Large intestine (tissue), 3 donors: ENCODE data around the gene NUP93. TPM values are rescaled to one million over a fixed set of nuclear protein-coding genes. Genes with fewer than 3 reads are reported as not detected.
A peak's percentile ranks its signal among the peaks of the same experiment; 100 is the strongest.

Experiments used
- DNase-seq, 2 donors: peaks; one replicate each; pipeline versions ENCODE4 v3.0.0 to v3.0.0-alpha.2; 2013
- H3K27ac ChIP-seq: one replicate; pipeline ENCODE4 v1.5.1; 2013; ENCODE audit warnings: low read length
- H3K27me3 ChIP-seq: 2 replicates; pipeline ENCODE4 v1.6.1; 2013; ENCODE audit warnings: low read length; ENCODE audit not compliant: control insufficient read depth, insufficient read depth
- H3K36me3 ChIP-seq: 2 replicates; pipeline ENCODE4 v1.6.1; 2013; ENCODE audit warnings: low read length; ENCODE audit not compliant: control insufficient read depth, insufficient read depth
- H3K4me1 ChIP-seq: one replicate; pipeline ENCODE4 v1.6.1; 2013; ENCODE audit warnings: low read length; ENCODE audit not compliant: control insufficient read depth, insufficient read depth
- H3K4me3 ChIP-seq: one replicate; pipeline ENCODE4 v1.5.1; 2013; ENCODE audit warnings: low read length
- H3K9me3 ChIP-seq: one replicate; pipeline ENCODE4 v1.6.1; 2013; ENCODE audit warnings: mild to moderate bottlenecking, low read depth, low read length, moderate library complexity; ENCODE audit not compliant: control insufficient read depth
- WGBS: methylation state at CpG from one replicate; pipeline ENCODE4 v1.1.5; 2013; ENCODE audit warnings: low lambda C conversion rate; ENCODE audit not compliant: insufficient coverage; 5-methylcytosine and 5-hydroxymethylcytosine counted together
- polyA plus RNA-seq: library from polyadenylated mRNA; unstranded; fragments of 120-200 nt; gene quantifications from one replicate; pipeline ENCODE4 v1.2.1, GENCODE V29; 2013

NUP93 gene
- polyA plus RNA-seq, 1 donor: 40.4 TPM

DNA sequence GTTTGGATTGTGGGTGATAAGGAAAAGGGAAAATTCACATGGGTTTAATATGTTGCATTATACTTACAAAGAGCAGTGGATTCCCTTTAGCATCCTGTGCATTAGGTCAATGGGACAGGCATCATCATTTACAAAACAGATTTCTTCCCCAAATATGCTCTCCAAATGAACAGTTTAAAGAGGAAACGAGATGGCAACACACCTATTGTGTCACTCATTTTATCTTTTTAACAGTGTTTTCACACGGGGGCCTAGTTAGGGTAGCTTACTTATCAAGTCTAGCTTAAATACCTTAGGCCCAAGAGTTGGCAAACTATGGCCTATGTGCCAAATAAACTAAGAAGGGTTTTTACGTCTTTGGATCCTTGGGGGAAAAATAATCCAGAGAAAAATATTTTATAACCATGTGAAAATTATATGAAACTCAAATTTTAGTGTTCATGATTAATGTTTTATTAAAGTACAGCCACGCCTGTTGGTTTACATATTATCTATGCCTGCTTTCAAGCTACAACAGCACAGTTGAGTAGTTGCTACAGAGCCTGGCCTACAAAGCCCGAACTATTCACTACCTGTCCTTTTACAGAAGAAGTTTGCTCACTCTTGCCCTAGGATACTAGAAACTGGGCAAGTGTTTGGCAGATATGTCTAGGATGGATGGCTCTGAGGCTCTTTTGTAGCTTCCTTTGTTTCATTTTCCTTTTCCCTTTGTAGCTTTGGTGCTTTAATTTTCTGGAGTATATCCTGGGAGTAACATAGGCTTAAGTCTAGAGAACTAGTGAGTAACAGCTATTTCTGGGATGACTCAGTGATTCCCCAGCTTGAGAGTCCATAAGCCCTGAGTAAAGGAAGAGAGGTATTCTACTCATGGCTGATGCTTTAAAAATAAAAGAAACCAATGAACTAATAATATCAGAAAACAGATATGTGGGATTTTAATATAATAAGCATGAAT, 12.4 kb downstream of the NUP93 start:
- Histone ChIP-seq H3K9me3 (no peaks in the 10 kb centered on the region), H3K4me3 (no peak overlapping the region), H3K27me3 (no peaks in the 10 kb centered on the region), H3K36me3 (no peaks in the 10 kb centered on the region), H3K27ac (no peak overlapping the region), H3K4me1 (peaks cover 8% of the 10 kb centered on the region)
- peak in 1 of 2 donors; percentile 27 for DNase-seq
- 36% methylated on average over 2 of the region's 5 CpGs for WGBS

DNA sequence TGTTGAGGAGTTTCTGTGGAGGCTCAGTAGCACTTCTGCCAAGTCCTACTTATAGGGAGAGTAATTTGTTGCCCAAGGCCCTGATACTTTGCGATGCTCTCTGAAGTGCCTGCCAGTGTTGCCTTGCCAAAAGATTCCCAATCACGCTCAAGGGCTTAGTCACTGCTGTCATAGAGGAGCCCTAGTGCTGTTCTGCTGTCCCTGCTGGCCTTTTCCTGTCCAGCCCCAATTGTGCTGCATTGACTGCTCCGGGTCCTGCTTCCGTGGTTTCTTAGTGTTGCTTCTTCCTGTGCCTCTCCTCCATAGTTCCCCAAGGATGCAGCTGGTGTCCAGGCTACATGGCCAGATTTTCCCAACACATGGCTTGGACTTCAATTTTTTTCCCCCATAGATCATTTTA, 13.9 kb downstream of the NUP93 start:
- Histone ChIP-seq H3K27ac (no peak overlapping the region), H3K27me3 (no peaks in the 10 kb centered on the region), H3K4me1 (peaks cover 8% of the 10 kb centered on the region), H3K36me3 (peaks cover 2% of the 10 kb centered on the region), H3K4me3 (no peak overlapping the region), H3K9me3 (no peaks in the 10 kb centered on the region)
- 93% methylated on average over 2 of the region's 4 CpGs for WGBS
- DNase-seq: no peak

DNA sequence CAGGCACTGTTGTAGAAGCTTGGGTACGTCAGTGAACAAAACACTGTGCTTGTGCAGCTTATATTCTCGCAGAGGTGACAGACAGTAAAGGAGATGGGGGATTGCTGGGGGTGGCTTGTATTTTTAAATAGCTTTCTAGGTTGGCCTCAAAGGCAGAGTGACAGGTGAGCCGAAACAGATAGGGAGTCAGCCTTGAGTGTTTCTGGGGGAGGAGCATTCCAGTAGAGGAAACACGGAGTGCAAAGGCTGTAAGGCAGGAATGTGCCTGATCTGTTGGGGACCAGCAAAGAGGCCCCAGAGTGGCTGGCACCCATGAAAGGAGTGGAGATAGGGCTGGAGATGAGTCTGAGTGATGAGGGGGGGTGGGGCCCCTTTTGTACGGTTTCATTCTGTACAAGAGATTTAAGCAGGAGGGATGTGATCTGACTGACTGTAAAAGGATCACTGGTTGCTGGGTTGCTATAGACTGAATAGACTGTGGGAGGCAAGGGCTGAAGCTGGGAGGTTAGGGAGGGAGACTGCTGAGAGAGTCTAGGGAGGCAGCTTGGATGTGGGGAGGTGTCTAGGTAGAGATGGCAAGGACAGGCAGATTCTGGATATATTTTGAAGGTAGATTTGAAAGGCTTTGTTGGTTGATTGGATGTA, 15.2 kb downstream of the NUP93 start:
- H3K27me3 ChIP-seq: no peaks in the 10 kb centered on the region
- WGBS: no CpG with 5 or more reads among the region's 5 CpGs
- peaks cover 8% of the 10 kb centered on the region for H3K4me1 ChIP-seq
- no peak overlapping the region for H3K4me3 ChIP-seq
- H3K9me3 ChIP-seq: no peaks in the 10 kb centered on the region
- H3K36me3 ChIP-seq: peaks cover 7% of the 10 kb centered on the region
- peak in 1 of 2 donors; percentile 37 for DNase-seq
- no peak overlapping the region for H3K27ac ChIP-seq

DNA sequence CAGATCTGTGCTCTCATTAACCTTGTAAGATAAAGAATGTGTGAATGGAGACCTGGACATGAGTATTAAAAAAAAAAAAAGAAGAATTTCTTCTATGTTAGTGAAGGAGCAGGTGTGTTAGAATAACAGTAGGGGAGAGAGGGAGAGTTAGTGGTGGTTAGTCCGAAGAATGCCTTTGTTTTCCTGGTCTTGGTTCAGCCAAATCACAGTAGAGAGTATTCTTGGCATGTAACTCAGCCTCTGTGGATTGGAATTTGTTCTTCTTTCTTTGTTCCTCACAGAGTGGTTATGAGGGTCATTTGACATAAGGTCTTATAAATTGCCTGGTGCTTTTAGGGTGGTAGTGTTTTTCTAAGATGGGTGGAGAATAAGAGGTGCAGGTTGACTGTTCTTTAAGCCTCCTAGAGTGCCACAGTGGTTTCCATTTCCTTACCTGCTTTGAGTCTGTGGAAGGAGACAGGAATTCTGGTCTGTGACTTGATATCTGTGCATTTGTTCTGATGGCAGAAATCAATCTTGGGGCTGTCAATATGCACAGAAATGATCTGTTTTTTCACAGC, 17.6 kb downstream of the NUP93 start:
- Histone ChIP-seq H3K4me3 (no peak overlapping the region), H3K27me3 (no peaks in the 10 kb centered on the region), H3K27ac (no peak overlapping the region), H3K36me3 (peaks cover 7% of the 10 kb centered on the region), H3K4me1 (peaks cover 5% of the 10 kb centered on the region), H3K9me3 (no peaks in the 10 kb centered on the region)
- WGBS: no CpG with 5 or more reads among the region's 1 CpG
- DNase-seq: no peak

DNA sequence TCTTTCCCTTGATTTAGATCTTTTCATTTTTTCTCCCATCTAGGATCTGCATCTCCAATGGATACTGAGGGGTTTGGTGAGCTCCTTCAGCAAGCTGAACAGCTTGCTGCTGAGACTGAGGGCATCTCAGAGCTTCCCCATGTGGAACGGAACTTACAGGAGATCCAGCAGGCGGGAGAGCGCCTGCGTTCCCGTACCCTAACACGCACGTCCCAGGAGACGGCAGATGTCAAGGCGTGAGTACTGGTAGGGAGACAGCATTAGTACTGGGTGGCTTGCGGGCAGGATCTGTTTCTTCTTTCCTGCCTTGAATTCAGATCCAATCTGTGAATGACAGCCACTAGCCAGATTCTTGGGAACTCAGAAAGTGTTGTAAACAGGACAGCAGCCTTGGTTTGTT, 18.3 kb downstream of the NUP93 start:
- H3K9me3 ChIP-seq: no peaks in the 10 kb centered on the region
- H3K4me3 ChIP-seq: no peak overlapping the region
- H3K4me1 ChIP-seq: peaks cover 3% of the 10 kb centered on the region
- no peak overlapping the region for H3K27ac ChIP-seq
- no peak for DNase-seq
- H3K36me3 ChIP-seq: peaks cover 7% of the 10 kb centered on the region
- WGBS: no CpG with 5 or more reads among the region's 10 CpGs
- H3K27me3 ChIP-seq: no peaks in the 10 kb centered on the region

DNA sequence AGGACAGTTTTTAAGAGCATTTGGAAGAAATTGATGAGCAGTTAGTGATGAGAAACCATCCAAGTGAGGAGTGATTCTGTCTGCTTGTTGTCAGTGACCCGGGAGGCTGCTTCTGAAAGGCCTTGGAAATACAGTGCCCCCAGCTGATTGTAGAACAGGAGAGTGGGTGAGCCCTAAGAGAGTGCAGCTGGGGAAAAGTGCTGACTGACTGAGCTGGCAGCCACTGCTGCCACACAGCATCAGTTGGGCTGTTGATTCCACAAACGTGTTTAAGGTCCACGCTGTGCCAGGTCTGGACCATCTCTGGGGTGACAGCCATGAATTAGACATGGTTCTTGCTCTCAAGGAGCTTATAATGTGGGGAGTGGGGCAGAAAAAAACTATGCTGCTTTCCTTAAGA, 18.9 kb downstream of the NUP93 start:
- no peaks in the 10 kb centered on the region for H3K9me3 ChIP-seq
- no peak overlapping the region for H3K27ac ChIP-seq
- H3K4me3 ChIP-seq: no peak overlapping the region
- H3K36me3 ChIP-seq: peaks cover 7% of the 10 kb centered on the region
- no peaks in the 10 kb centered on the region for H3K27me3 ChIP-seq
- H3K4me1 ChIP-seq: peaks cover 3% of the 10 kb centered on the region
- no peak for DNase-seq
- WGBS: no CpG with 5 or more reads among the region's 3 CpGs

DNA sequence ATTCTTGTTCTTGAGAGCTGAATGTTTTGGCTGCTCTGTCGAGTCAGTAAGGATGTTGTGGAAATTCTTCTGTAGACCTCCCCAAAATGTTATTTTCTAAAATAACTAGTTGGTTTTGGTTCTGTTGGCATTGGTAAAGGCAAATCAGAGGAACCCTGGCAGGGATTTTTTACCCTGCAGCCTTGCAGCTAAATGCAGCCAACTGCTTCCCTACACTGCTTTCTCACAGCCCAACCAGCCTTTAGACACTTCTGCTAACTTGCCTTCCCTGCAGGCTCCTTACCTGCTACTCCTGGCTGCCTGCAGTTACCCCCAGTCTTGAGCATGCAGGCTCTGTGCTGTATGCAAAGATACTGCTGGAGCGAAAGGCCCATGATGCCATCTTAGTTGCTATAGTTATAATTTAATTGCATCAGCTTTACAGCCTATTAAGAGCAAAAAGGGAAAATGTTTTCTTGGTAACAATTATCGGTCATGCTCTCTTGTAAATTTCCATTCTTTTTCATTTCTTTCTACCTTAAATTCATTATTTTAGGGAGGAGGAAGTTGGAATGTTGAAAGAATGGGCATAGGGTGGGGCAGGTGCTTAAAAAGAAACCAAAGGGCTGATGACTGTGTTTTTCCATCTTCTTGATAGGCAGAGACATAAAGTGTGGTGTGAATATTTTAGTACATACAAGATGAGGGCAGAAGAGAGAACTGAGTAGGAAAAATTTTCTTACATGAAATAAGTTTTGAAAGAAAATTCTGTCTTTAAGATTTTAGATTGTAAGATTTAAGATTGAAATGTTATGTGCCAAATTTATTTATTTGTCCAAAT, 20.0 kb downstream of the NUP93 start:
- peaks cover 2% of the 10 kb centered on the region for H3K4me1 ChIP-seq
- 100% methylated on average over 1 of the region's 3 CpGs for WGBS
- H3K27ac ChIP-seq: no peak overlapping the region
- DNase-seq: no peak
- no peaks in the 10 kb centered on the region for H3K27me3 ChIP-seq
- H3K36me3 ChIP-seq: peaks cover 7% of the 10 kb centered on the region
- H3K4me3 ChIP-seq: no peak overlapping the region
- peaks cover 2% of the 10 kb centered on the region for H3K9me3 ChIP-seq

DNA sequence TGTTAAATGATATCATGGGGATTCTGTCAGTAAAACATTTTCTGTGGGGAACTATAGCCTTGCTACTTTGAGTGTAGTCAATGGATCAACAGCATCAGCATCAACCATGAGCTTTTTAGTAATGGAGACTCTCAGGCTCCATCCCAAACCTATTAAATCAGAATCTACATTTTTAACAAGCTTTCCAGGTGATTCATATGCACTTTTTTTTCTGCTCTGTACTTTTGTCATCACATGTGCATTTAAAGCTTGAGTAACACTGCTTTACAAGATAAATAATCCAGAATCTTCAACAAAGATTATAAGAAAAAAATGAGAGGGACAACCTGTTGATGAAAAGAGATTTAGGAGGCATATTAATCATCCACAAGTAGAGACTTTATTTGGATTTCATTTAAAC, 23.5 kb downstream of the NUP93 start:
- peaks cover 6% of the 10 kb centered on the region for H3K9me3 ChIP-seq
- no peak overlapping the region for H3K27ac ChIP-seq
- no peak overlapping the region for H3K4me3 ChIP-seq

DNA sequence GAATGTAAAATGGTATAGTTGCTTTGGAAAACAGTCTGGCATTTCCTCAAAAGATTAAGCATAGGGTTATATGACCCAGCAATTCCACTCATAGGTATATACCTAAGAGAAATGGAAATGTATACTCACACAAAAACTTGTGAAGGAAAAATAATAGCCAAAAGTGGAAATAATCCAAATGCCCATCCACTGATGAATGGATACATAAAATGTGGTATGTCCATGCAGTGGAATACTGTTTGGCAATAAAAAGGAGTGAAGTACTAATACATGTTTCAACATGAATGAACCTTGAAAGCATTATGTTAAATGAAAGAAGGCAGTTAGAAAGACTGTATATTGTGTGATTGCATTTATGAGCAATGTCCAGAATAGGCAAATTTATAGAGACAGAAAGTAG, 25.1 kb downstream of the NUP93 start:
- Histone ChIP-seq H3K9me3 (peaks cover 6% of the 10 kb centered on the region), H3K36me3 (peaks cover 9% of the 10 kb centered on the region), H3K27ac (no peak overlapping the region), H3K4me1 (no peaks in the 10 kb centered on the region), H3K27me3 (no peaks in the 10 kb centered on the region), H3K4me3 (no peak overlapping the region)
- no peak for DNase-seq

More for the DNA sequence above, 23.5 kb downstream of the NUP93 start:
- no peak for DNase-seq
- Histone ChIP-seq H3K36me3 (peaks cover 7% of the 10 kb centered on the region), H3K27me3 (no peaks in the 10 kb centered on the region), H3K4me1 (no peaks in the 10 kb centered on the region)

DNA sequence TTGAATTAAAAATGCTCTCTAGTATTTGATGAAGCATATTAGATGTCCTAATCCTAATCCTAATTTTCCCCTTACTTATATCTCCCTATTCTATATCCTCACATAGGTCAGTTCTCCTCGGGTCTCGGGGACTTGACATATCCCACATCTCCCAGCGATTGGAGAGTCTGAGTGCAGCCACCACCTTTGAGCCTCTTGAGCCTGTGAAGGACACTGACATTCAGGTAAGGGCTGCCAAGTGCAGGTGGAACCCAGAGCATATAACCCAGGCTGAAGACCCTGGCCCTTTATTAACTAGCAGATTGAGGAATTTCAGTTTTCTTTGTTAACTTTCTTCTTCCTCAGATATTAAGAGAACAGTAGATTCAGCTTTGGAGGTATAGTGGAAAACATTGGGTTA, 28.5 kb downstream of the NUP93 start:
- no CpG with 5 or more reads among the region's 3 CpGs for WGBS
- no peaks in the 10 kb centered on the region for H3K4me1 ChIP-seq
- peaks cover 6% of the 10 kb centered on the region for H3K9me3 ChIP-seq
- DNase-seq: no peak
- H3K4me3 ChIP-seq: no peak overlapping the region
- no peak overlapping the region for H3K27ac ChIP-seq
- H3K36me3 ChIP-seq: peaks cover 15% of the 10 kb centered on the region
- H3K27me3 ChIP-seq: no peaks in the 10 kb centered on the region
